Keratinocyte (primary cell): ENCODE data around the gene TPGS1. TPM values are rescaled to one million over a fixed set of nuclear protein-coding genes. Genes with fewer than 3 reads are reported as not detected.

Source experiments
- DNase-seq: peaks from one replicate; pipeline ENCODE4 v3.0.0-alpha.2; 2011; ENCODE audit warnings: low read depth, missing footprints, low spot score
- FAIRE-seq: peaks from 2 replicates; lab custom pipeline; 2011; peaks lifted over from hg19 to GRCh38; lab: Jason Lieb, UNC
- H2AFZ ChIP-seq: 2 replicates; pipeline ENCODE4 v1.6.0; 2012; ENCODE audit warnings: low read length, control low read depth, inconsistent platforms; ENCODE audit not compliant: control insufficient read depth
- H3K27ac ChIP-seq: 2 replicates; pipeline ENCODE4 v1.5.1; 2011; ENCODE audit warnings: low read length; ENCODE audit not compliant: control insufficient read depth, insufficient read depth
- H3K27me3 ChIP-seq: 3 replicates; pipeline ENCODE4 v1.6.0; 2011; ENCODE audit warnings: low read length; ENCODE audit not compliant: control insufficient read depth, insufficient read depth; ENCODE audit errors: extremely low read depth
- H3K36me3 ChIP-seq, 2 experiments: 2 replicates in 1 of 2; 3 replicates in 1 of 2; pipeline ENCODE4 v1.5.1; 2011; ENCODE audit warnings: low read length in 2 of 2, mild to moderate bottlenecking in 1 of 2; ENCODE audit not compliant: control insufficient read depth in 2 of 2, insufficient read depth in 2 of 2; ENCODE audit errors: extremely low read depth in 1 of 2
- H3K4me1 ChIP-seq: 3 replicates; pipeline ENCODE4 v1.5.1; 2011; ENCODE audit warnings: low read length; ENCODE audit not compliant: control insufficient read depth, insufficient read depth; ENCODE audit errors: extremely low read depth
- H3K4me2 ChIP-seq: 3 replicates; pipeline ENCODE4 v1.6.0; 2011; ENCODE audit warnings: low read depth, low read length; ENCODE audit not compliant: control insufficient read depth, insufficient read depth; ENCODE audit errors: extremely low read depth
- H3K4me3 ChIP-seq, 3 experiments: fragments of 200-600 bp in 1 of 3; sonication (generic) in 1 of 3; 2 replicates in 2 of 3; 3 replicates in 1 of 3; pipeline ENCODE4 v1.5.1; 2011 to 2016; ENCODE audit warnings: low read length in 3 of 3, mild to moderate bottlenecking in 3 of 3, control low read depth in 2 of 3, inconsistent platforms in 1 of 3, low read depth in 1 of 3, mixed read lengths in 1 of 3, mixed run types in 1 of 3, moderate library complexity in 1 of 3; ENCODE audit not compliant: control insufficient read depth in 2 of 3, insufficient read depth in 2 of 3; ENCODE audit errors: extremely low read depth in 1 of 3
- H3K79me2 ChIP-seq: 2 replicates; pipeline ENCODE4 v1.6.0; 2012; ENCODE audit warnings: low read length; ENCODE audit not compliant: control insufficient read depth, insufficient read depth
- H3K9ac ChIP-seq: 3 replicates; pipeline ENCODE4 v1.6.0; 2011; ENCODE audit warnings: low read length; ENCODE audit not compliant: control insufficient read depth, insufficient read depth; ENCODE audit errors: extremely low read depth
- H3K9me1 ChIP-seq: 3 replicates; pipeline ENCODE4 v1.6.0; 2011; ENCODE audit warnings: low read length; ENCODE audit not compliant: control insufficient read depth, insufficient read depth; ENCODE audit errors: extremely low read depth
- H3K9me3 ChIP-seq: 2 replicates; pipeline ENCODE4 v1.5.1; 2012; ENCODE audit warnings: low read depth, low read length; ENCODE audit not compliant: control insufficient read depth
- H4K20me1 ChIP-seq: 3 replicates; pipeline ENCODE4 v1.6.0; 2011; ENCODE audit warnings: low read length; ENCODE audit not compliant: control insufficient read depth, insufficient read depth; ENCODE audit errors: extremely low read depth
- EZH2 ChIP-seq: IDR thresholded peaks from one replicate; pipeline ENCODE4 v1.6.1; 2012; ENCODE audit warnings: inconsistent platforms, mild to moderate bottlenecking, low read length, moderate library complexity
- dilution Hi-C: fragments of 300-500 bp; cut with MboI; formaldehyde crosslinking; loops from one replicate; pipeline ENCODE4 v1.7.0; 2020; ENCODE audit warnings: low sequenced_read_pairs; ENCODE audit not compliant: extremely low pct_ligation_motif_present
- polyA plus RNA-seq, 5 experiments: library from polyadenylated mRNA; depleted of rRNA in 3 of 5; stranded (reverse) in 3 of 5; stranded (forward) in 1 of 5; unstranded in 1 of 5; fragments of >200 nt; gene quantifications; 1 replicate in 1 of 5; 2 replicates in 3 of 5; 3 replicates in 1 of 5; pipeline versions ENCODE4 v1.2.1 to v1.2.3, GENCODE V29; 2011 to 2012; ENCODE audit warnings: missing spikeins in 2 of 5, low read depth in 1 of 5, low replicate concordance in 1 of 5
- TF ChIP-seq, protein P1 (sequence below), 3 experiments: IDR thresholded peaks in 1 of 3; conservative IDR thresholded peaks in 1 of 3; optimal IDR thresholded peaks in 1 of 3; 2 replicates in 2 of 3; 3 replicates in 1 of 3; pipeline versions ENCODE3 to v1.5.1; 2011; ENCODE audit warnings: low read length in 3 of 3, mild to moderate bottlenecking in 3 of 3, moderate library complexity in 2 of 3, control low read depth in 1 of 3, inconsistent platforms in 1 of 3; ENCODE audit not compliant: insufficient read depth in 2 of 3; ENCODE audit errors: extremely low read depth in 1 of 3

The TPGS1 gene
- polyA plus RNA-seq, 1 donor (not counting 4 experiments of a cell fraction or from before 2014, with no cell fraction given) = 1.4 TPM

DNA sequence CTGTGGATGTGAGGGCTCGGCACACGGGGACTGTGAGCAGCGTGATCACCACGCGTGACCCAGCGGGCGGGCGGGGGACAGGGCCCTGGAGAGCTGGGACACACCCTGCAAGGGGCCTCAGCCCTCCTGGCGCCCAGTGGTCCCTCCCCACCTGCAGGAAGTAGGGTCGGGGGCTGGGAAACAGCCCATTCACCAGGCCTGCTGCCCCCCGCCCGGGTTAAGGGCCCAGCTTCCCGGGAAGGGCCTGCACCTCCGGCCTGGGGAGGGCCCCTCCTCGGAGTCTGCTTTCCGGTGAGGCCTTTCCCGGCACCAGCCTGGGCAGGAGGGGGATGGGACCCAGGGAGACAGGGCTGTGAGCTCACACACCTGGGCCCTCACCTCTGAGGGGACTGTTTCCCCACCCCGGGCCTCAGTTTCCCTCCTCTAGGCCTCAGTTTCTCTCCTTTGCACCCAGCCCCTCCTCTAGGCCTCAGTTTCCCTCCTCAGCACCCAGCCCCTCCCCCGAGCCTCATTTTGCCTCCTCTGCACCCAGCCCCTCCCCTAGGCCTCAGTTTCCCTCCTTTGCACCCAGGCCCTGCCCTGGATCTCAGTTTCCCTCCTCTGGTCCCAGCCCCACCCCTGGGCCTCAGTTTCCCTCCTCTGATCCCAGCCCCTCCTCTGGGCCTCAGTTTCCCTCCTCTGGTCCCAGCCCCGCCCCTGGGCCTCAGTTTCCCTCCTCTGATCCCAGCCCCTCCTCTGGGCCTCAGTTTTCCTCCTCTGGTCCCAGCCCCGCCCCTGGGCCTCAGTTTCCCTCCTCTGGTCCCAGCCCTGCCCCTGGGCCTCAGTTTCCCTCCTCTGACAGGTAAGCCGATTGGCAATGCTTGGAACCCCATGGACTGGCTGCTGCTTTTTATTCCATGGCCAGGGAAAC is 12.9 kb upstream of the TPGS1 start:
- Histone ChIP-seq H3K27me3 (peaks cover 23% of the 10 kb centered on the region), H3K79me2 (no peaks in the 10 kb centered on the region), H3K4me1 (no peaks in the 10 kb centered on the region), H3K4me3 (no peak overlapping the region), H4K20me1 (no peaks in the 10 kb centered on the region), H3K9me1 (no peaks in the 10 kb centered on the region), H3K27ac (no peak overlapping the region), H3K4me2 (no peak overlapping the region), H3K36me3 (no peaks in the 10 kb centered on the region), H2AFZ (no peak overlapping the region), H3K9me3 (no peaks in the 10 kb centered on the region), H3K9ac (no peak overlapping the region)
- dilution Hi-C loops = no loop called here
- TF ChIP-seq, protein P1, sequence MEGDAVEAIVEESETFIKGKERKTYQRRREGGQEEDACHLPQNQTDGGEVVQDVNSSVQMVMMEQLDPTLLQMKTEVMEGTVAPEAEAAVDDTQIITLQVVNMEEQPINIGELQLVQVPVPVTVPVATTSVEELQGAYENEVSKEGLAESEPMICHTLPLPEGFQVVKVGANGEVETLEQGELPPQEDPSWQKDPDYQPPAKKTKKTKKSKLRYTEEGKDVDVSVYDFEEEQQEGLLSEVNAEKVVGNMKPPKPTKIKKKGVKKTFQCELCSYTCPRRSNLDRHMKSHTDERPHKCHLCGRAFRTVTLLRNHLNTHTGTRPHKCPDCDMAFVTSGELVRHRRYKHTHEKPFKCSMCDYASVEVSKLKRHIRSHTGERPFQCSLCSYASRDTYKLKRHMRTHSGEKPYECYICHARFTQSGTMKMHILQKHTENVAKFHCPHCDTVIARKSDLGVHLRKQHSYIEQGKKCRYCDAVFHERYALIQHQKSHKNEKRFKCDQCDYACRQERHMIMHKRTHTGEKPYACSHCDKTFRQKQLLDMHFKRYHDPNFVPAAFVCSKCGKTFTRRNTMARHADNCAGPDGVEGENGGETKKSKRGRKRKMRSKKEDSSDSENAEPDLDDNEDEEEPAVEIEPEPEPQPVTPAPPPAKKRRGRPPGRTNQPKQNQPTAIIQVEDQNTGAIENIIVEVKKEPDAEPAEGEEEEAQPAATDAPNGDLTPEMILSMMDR (optimal IDR thresholded peaks at IDR 0.05 in 1 of 3, IDR thresholded peaks at IDR 0.05 in 1 of 3, conservative IDR thresholded peaks at IDR 0.05 in 1 of 3; ENCODE audit: extremely low read depth in 1 of 3, insufficient read depth in 2 of 3, low read length in 3 of 3) = no peak
- TF ChIP-seq EZH2 = no peak
- DNase-seq = no peak
- FAIRE-seq = no peak

- Histone ChIP-seq H3K9me3 (no peaks in the 10 kb centered on the region), H3K79me2 (no peaks in the 10 kb centered on the region), H2AFZ (no peak overlapping the region), H3K4me2 (no peak overlapping the region), H3K27ac (no peak overlapping the region), H3K27me3 (peaks cover 25% of the 10 kb centered on the region), H3K4me1 (no peaks in the 10 kb centered on the region), H3K9ac (no peak overlapping the region), H3K36me3 (no peaks in the 10 kb centered on the region), H3K4me3 (no peak overlapping the region), H3K9me1 (no peaks in the 10 kb centered on the region), H4K20me1 (no peaks in the 10 kb centered on the region)
- dilution Hi-C loops = no loop called here
- TF ChIP-seq, protein P1 (optimal IDR thresholded peaks at IDR 0.05 in 1 of 3, IDR thresholded peaks at IDR 0.05 in 1 of 3, conservative IDR thresholded peaks at IDR 0.05 in 1 of 3; ENCODE audit: extremely low read depth in 1 of 3, insufficient read depth in 2 of 3, low read length in 3 of 3) = no peak
- no peak for TF ChIP-seq EZH2
- FAIRE-seq (no peak), DNase-seq (no peak)
Observed at GRCh38 chr19:495081-495401, 12.3 kb upstream of the TPGS1 start.
